Progenitor cell of endocrine pancreas (in vitro differentiated cells): ENCODE data around the gene GARS1. TPM values are rescaled to one million over a fixed set of nuclear protein-coding genes. Genes with fewer than 3 reads are reported as not detected.

Experiments
- DNase-seq: peaks from one replicate; pipeline ENCODE4 v3.0.0; 2021; ENCODE audit warnings: low spot score; ENCODE audit not compliant: unreplicated experiment
- H3K27ac Mint-ChIP-seq: 2 replicates; pipeline ENCODE4 v1.8.0; 2021; ENCODE audit warnings: mild to moderate bottlenecking, moderate library complexity, mixed read lengths
- H3K27me3 Mint-ChIP-seq: 2 replicates; pipeline ENCODE4 v1.8.0; 2021; ENCODE audit warnings: mixed read lengths
- H3K36me3 Mint-ChIP-seq: 2 replicates; pipeline ENCODE4 v1.8.0; 2022; ENCODE audit warnings: mixed read lengths; ENCODE audit not compliant: insufficient read depth
- H3K4me1 Mint-ChIP-seq: 2 replicates; pipeline ENCODE4 v1.8.0; 2021; ENCODE audit warnings: low read depth, mixed read lengths
- H3K4me3 Mint-ChIP-seq: 2 replicates; pipeline ENCODE4 v1.8.0; 2021; ENCODE audit warnings: low read depth, mild to moderate bottlenecking, moderate library complexity, mixed read lengths
- H3K9me3 Mint-ChIP-seq: 2 replicates; pipeline ENCODE4 v1.8.0; 2021; ENCODE audit warnings: low read depth, mixed read lengths
- CTCF ChIP-seq: fragments of 200-600 bp; sonication (generic); IDR thresholded peaks from one replicate; pipeline ENCODE4 v1.5.0; 2021; ENCODE audit warnings: antibody characterized with exemption, mild to moderate bottlenecking; ENCODE audit not compliant: unreplicated experiment
- total RNA-seq: library from RNA; stranded (reverse); gene quantifications from 2 replicates; pipeline ENCODE4 v1.2.1, GENCODE V29; 2021

GARS1 gene
- total RNA-seq, 1 donor from 2014 or later, result 117 TPM

GRCh38 chr7:30596721-30597120, 2.0 kb downstream of the GARS1 start:
- Mint-ChIP-seq H3K4me3 (peak overlapping the region; percentile 99), H3K27me3 (no peaks in the 10 kb centered on the region), H3K27ac (no peak overlapping the region), H3K36me3 (peaks cover 18% of the 10 kb centered on the region), H3K4me1 (peaks cover 18% of the 10 kb centered on the region), H3K9me3 (no peaks in the 10 kb centered on the region)
- no peak for TF ChIP-seq CTCF
- no peak for DNase-seq

- no peaks in the 10 kb centered on the region for H3K27me3 Mint-ChIP-seq
- DNase-seq, result no peak
- H3K4me3 Mint-ChIP-seq, result no peak overlapping the region
- peaks cover 16% of the 10 kb centered on the region for H3K4me1 Mint-ChIP-seq
- no peak overlapping the region for H3K27ac Mint-ChIP-seq
- H3K36me3 Mint-ChIP-seq, result peaks cover 21% of the 10 kb centered on the region
- TF ChIP-seq CTCF, result no peak
- no peaks in the 10 kb centered on the region for H3K9me3 Mint-ChIP-seq
Measured at GRCh38 chr7:30598121-30598876, 3.6 kb downstream of the GARS1 start.

- DNase-seq, result no peak
- no peaks in the 10 kb centered on the region for H3K9me3 Mint-ChIP-seq
- H3K4me1 Mint-ChIP-seq, result no peaks in the 10 kb centered on the region
- no peak for TF ChIP-seq CTCF
- H3K27ac Mint-ChIP-seq, result no peak overlapping the region
- H3K27me3 Mint-ChIP-seq, result no peaks in the 10 kb centered on the region
- peaks cover 44% of the 10 kb centered on the region for H3K36me3 Mint-ChIP-seq
- H3K4me3 Mint-ChIP-seq, result no peak overlapping the region
Measured at GRCh38 chr7:30604901-30605300, 10.2 kb downstream of the GARS1 start.

- TF ChIP-seq CTCF, result no peak
- Mint-ChIP-seq H3K36me3 (peaks cover 35% of the 10 kb centered on the region), H3K4me3 (no peak overlapping the region), H3K27ac (no peak overlapping the region), H3K4me1 (no peaks in the 10 kb centered on the region), H3K9me3 (no peaks in the 10 kb centered on the region), H3K27me3 (no peaks in the 10 kb centered on the region)
- no peak for DNase-seq
Measured at GRCh38 chr7:30605832-30606231, 11.2 kb downstream of the GARS1 start.

GRCh38 chr7:30612658-30613265, 18.1 kb downstream of the GARS1 start:
- Mint-ChIP-seq H3K9me3 (no peaks in the 10 kb centered on the region), H3K27me3 (no peaks in the 10 kb centered on the region), H3K4me3 (no peak overlapping the region), H3K36me3 (peaks cover 37% of the 10 kb centered on the region), H3K27ac (peak overlapping the region; percentile 84), H3K4me1 (no peaks in the 10 kb centered on the region)
- DNase-seq, result no peak
- no peak for TF ChIP-seq CTCF
